ENCODE measurements around the gene GAL3ST3. TPM values are rescaled to one million over a fixed set of nuclear protein-coding genes. Genes with fewer than 3 reads are reported as not detected.

Gene GAL3ST3
- total and polyA plus RNA-seq, 2 experiments from 2014 or later = 15.6 to 63.4 TPM

GRCh38 chr11:66045177-66045639 lies 3.8 kb downstream of the GAL3ST3 start:
- no peaks in the 10 kb centered on the region for H3K36me3 ChIP-seq (ENCODE audit: insufficient read depth)
- H3K27me3 ChIP-seq (ENCODE audit: insufficient read depth) = no peaks in the 10 kb centered on the region
- DNase-seq (ENCODE audit: low spot score) (peak; percentile 95), ATAC-seq (peak; percentile 75)
- Mint-ChIP-seq H3K4me1 (peaks cover 34% of the 10 kb centered on the region), H3K27ac (peak overlapping the region; percentile 76; the same call in 1 of the 2 replicates), H3K36me3 (ENCODE audit: low read depth) (peaks cover 24% of the 10 kb centered on the region), H3K9me3 (no peaks in the 10 kb centered on the region; the same call in 2 of the 3 replicates), H3K27me3 (ENCODE audit: insufficient read depth, low read depth, poor library complexity) (peaks cover 6% of the 10 kb centered on the region), H3K4me3 (peak overlapping the region; percentile 44; the same call in 2 of the 3 replicates)
- no peak overlapping the region for H3K27ac ChIP-seq (ENCODE audit: low read depth)
- H3K9me2 ChIP-seq (ENCODE audit: insufficient read depth) = no peaks in the 10 kb centered on the region
- H3K4me2 ChIP-seq = 0 out of 2 replicates have a peak overlapping the region, but pooled peaks have one; percentile 60
- H3F3A ChIP-seq (replicated peaks; ENCODE audit: low read depth) = peaks cover 12% of the 10 kb centered on the region; the same call in 1 of the 2 replicates
- TF ChIP-seq ZNF331 (CRISPR knock-in tag; IDR thresholded peaks at IDR 0.05; ENCODE audit: low read depth) = no peak
- 0 out of 2 replicates have a peak, but pooled peaks have one; percentile 25 for TF ChIP-seq CREB1 (CRISPR knock-in tag; IDR thresholded peaks at IDR 0.05; ENCODE audit: low read depth)
- TF ChIP-seq CTCF (conservative IDR thresholded peaks at IDR 0.05; ENCODE audit: low read depth in 2 of 2) = peak; percentile 84 to 91
- TF ChIP-seq STAT1 (IDR thresholded peaks at IDR 0.05; ENCODE audit: unreplicated experiment) = no peak
- TF ChIP-seq ZNF114 (CRISPR knock-in tag; IDR thresholded peaks at IDR 0.05) = no peak
- TF ChIP-seq EZH2 (IDR thresholded peaks at IDR 0.05; ENCODE audit: low read depth, unreplicated experiment) = no peak
- no peak for TF ChIP-seq EZH2phosphoT487 (IDR thresholded peaks at IDR 0.05; ENCODE audit: unreplicated experiment)
- TF ChIP-seq REST (IDR thresholded peaks at IDR 0.05; ENCODE audit: unreplicated experiment) = no peak
- TF ChIP-seq JUNB (IDR thresholded peaks at IDR 0.05; ENCODE audit: unreplicated experiment) = no peak
- TF ChIP-seq ETS1 (IDR thresholded peaks at IDR 0.05) = no peak
- TF ChIP-seq ZNF462 (CRISPR knock-in tag; IDR thresholded peaks at IDR 0.05) = no peak
- no peak for TF ChIP-seq NANOG (IDR thresholded peaks at IDR 0.05; ENCODE audit: borderline replicate concordance)
- TF ChIP-seq POLR2AphosphoS5 (IDR thresholded peaks at IDR 0.05; ENCODE audit: low read depth) = no peak
- no peaks in the 10 kb centered on the region; the same call in none of the 2 replicates for H4K20me1 ChIP-seq (replicated peaks; ENCODE audit: insufficient read depth)
- peaks cover 7% of the 10 kb centered on the region; the same call in 1 of the 2 replicates for H3K4me1 ChIP-seq (ENCODE audit: insufficient read depth)
- H2AFZ ChIP-seq = no peak overlapping the region
- H3K4me3 ChIP-seq = no peak overlapping the region
- 0 out of 2 replicates have a peak, but pooled peaks cover 4% of the 10 kb centered on the region for H3K79me2 ChIP-seq (replicated peaks; ENCODE audit: insufficient read depth)
